GM12865 (cell line): ENCODE data around the gene ATL2.
A peak's percentile ranks its signal among the peaks of the same experiment; 100 is the strongest.

Experiments
- DNase-seq: peaks from one replicate; pipeline ENCODE4 v3.0.0; 2010; ENCODE audit warnings: low read depth
- H3K4me3 ChIP-seq: 2 replicates; pipeline ENCODE4 v1.5.1; 2011; ENCODE audit warnings: mild to moderate bottlenecking, low read depth, low read length, control low read depth
- CTCF ChIP-seq: IDR thresholded peaks from 2 replicates; pipeline ENCODE4 v1.5.1; 2011; ENCODE audit warnings: low read length, control low read depth, low read depth, inconsistent platforms; ENCODE audit not compliant: insufficient read depth; ENCODE audit errors: missing control alignments

The ATL2 gene

GRCh38 chr2:38274286-38275276 lies 102.5 kb downstream of the ATL2 start:
- TF ChIP-seq CTCF: peak; percentile 50
- peak; percentile 87 for DNase-seq
- no peak overlapping the region for H3K4me3 ChIP-seq

- no peak for DNase-seq
- no peak overlapping the region for H3K4me3 ChIP-seq
- no peak for TF ChIP-seq CTCF
Observed at GRCh38 chr2:38271697-38272096, 105.4 kb downstream of the ATL2 start.

- no peak overlapping the region for H3K4me3 ChIP-seq
- TF ChIP-seq CTCF: no peak
- DNase-seq: peak; percentile 45
Observed at GRCh38 chr2:38269421-38269820, 107.7 kb downstream of the ATL2 start.

- no peak overlapping the region for H3K4me3 ChIP-seq
- no peak for TF ChIP-seq CTCF
- no peak for DNase-seq
Observed at GRCh38 chr2:38268691-38269327, 108.3 kb downstream of the ATL2 start.

GRCh38 chr2:38268001-38268400 lies 109.1 kb downstream of the ATL2 start:
- TF ChIP-seq CTCF: no peak
- H3K4me3 ChIP-seq: no peak overlapping the region
- no peak for DNase-seq

GRCh38 chr2:38267270-38267925 lies 109.7 kb downstream of the ATL2 start:
- no peak for TF ChIP-seq CTCF
- no peak for DNase-seq
- no peak overlapping the region for H3K4me3 ChIP-seq
